ENCODE results near the gene IQCH. TPM values are rescaled to one million over a fixed set of nuclear protein-coding genes. Genes with fewer than 3 reads are reported as not detected.

The IQCH gene
- total and polyA plus RNA-seq, 2 of the 4 experiments (the other 2 are of a cell fraction) = 0.60 to 2.5 TPM

- Histone ChIP-seq H3K36me3 (ENCODE audit: control insufficient read depth, insufficient read depth, low read length) (no peaks in the 10 kb centered on the region), H3K14ac (replicated peaks; ENCODE audit: low read depth, low read length) (no peak overlapping the region), H3K4ac (ENCODE audit: low read depth, low read length) (no peak overlapping the region), H2AK9ac (replicated peaks; ENCODE audit: low read depth, low read length, poor library complexity) (no peak overlapping the region), H4K5ac (ENCODE audit: low read depth, low read length) (no peak overlapping the region), H3K56ac (ENCODE audit: extremely low read depth, insufficient read depth, low read length) (no peak overlapping the region), H3K4me1 (ENCODE audit: control insufficient read depth, insufficient read depth, low read length) (peaks cover 2% of the 10 kb centered on the region; the same call in 1 of the 2 replicates), H3K9me3 (ENCODE audit: control insufficient read depth, insufficient read depth, low read length) (no peaks in the 10 kb centered on the region), H3K23ac (ENCODE audit: low read depth, low read length) (no peak overlapping the region), H3K27me3 (ENCODE audit: control insufficient read depth, insufficient read depth, low read length) (no peaks in the 10 kb centered on the region), H2BK20ac (ENCODE audit: low read depth, low read length) (no peak overlapping the region), H3K4me3 (ENCODE audit: insufficient read depth, low read depth, low read length) (no peak overlapping the region), H2AFZ (replicated peaks; ENCODE audit: low read length, poor library complexity) (no peak overlapping the region), H4K8ac (ENCODE audit: low read depth in 2 of 2, low read length in 2 of 2) (no peak overlapping the region), H2AK5ac (ENCODE audit: low read depth, low read length) (no peak overlapping the region), H3K79me1 (ENCODE audit: low read depth in 1 of 2, low read length in 2 of 2) (peaks cover 3 to 7% of the 10 kb centered on the region in 2 experiments; a peak in 3 of 4 replicates), H2BK120ac (ENCODE audit: low read depth, low read length) (no peak overlapping the region), H4K20me1 (ENCODE audit: insufficient read depth, low read length) (peaks cover 3% of the 10 kb centered on the region; the same call in 1 of the 2 replicates), H2BK5ac (ENCODE audit: low read depth, low read length, poor library complexity, severe bottlenecking) (no peak overlapping the region), H3K4me2 (ENCODE audit: low read depth, low read length) (no peak overlapping the region), H4K91ac (ENCODE audit: insufficient read depth, low read depth, low read length) (no peak overlapping the region), H3K9me1 (ENCODE audit: insufficient read depth, low read length) (no peaks in the 10 kb centered on the region), H3K27ac (ENCODE audit: insufficient read depth, low read length) (no peak overlapping the region), H3K18ac (ENCODE audit: low read depth, low read length) (no peak overlapping the region), H2BK15ac (ENCODE audit: low read depth, low read length) (no peak overlapping the region), H3K9ac (ENCODE audit: low read depth, low read length) (no peak overlapping the region)
- CTCF ChIA-PET = no interaction called here
- DNase-seq = no peak
- dilution Hi-C loops (cut with HindIII; ENCODE audit: low sequenced_read_pairs, unreplicated experiment) = no loop called here
- in situ Hi-C loops (cut with MboI; ENCODE audit: low sequenced_read_pairs) = no loop called here
- POLR2A ChIA-PET (ENCODE audit: unreplicated experiment) = no interaction called here
- no TSS peak for BruUV-seq (replicated peaks)
- intact Hi-C loops (cut with micrococcal nuclease) = no loop called here
- no peak for ATAC-seq (ENCODE audit: low read depth)
- no CpG with 5 or more reads among the region's 3 CpGs for WGBS, 2 experiments (ENCODE audit: extremely low coverage in 2 of 2, insufficient read length in 1 of 2)
- TF ChIP-seq USF2 (IDR thresholded peaks at IDR 0.05; ENCODE audit: low read depth, low read length) = no peak
Measured at GRCh38 chr15:67528513-67528912, 273.9 kb downstream of the IQCH start.
